AG08396 (cell line): ENCODE results near the gene CPEB1.
A peak's percentile ranks its signal among the peaks of the same experiment; 100 is the strongest.
"Not testable (repeated sequence)": the region's sequence is repeated elsewhere in the genome, so short reads cannot be mapped to it uniquely, and the experiment has no call there.

Source experiments
- DNase-seq: peaks from one replicate; pipeline ENCODE4 v3.0.0; 2012; ENCODE audit warnings: low spot score, mixed read lengths

CPEB1 gene

DNA sequence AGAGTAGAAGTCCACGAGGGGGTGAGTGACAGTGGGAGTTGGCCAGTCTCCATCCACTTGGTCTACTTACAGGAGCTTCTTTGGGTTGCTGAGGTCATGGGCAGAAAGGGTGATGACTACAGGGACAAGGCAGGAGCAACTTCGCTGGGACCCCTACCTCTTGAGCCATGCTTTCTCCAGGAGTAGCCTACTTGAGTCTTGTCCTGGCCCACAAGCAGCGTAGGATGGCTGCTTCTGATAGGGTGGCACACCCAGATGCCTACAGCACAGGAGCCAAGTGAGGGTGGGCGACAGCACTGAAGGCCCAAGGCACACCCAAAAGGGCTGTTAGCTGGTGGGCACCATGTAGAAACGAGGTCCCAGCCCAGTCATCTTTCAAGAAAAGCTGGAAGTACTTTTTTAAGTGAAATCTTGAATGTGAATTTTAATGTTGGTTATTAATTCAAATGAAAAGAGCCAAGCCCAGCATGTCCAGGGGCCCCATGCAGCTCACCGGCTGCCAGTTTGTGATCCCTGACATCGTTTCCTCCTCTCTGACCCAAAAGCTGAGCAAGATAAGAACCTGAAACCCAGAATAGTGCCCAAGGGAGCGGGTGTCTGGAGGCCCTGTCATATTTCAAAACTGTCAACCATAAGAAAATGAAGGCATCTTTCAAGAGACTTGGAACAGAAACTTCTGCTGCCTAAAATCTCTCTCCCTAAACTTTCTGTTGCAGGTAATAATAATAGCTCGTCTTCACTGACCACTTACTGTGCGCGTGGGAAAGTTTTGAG lies 2.2 kb upstream of the CPEB1 start:
- no peak for DNase-seq

DNA sequence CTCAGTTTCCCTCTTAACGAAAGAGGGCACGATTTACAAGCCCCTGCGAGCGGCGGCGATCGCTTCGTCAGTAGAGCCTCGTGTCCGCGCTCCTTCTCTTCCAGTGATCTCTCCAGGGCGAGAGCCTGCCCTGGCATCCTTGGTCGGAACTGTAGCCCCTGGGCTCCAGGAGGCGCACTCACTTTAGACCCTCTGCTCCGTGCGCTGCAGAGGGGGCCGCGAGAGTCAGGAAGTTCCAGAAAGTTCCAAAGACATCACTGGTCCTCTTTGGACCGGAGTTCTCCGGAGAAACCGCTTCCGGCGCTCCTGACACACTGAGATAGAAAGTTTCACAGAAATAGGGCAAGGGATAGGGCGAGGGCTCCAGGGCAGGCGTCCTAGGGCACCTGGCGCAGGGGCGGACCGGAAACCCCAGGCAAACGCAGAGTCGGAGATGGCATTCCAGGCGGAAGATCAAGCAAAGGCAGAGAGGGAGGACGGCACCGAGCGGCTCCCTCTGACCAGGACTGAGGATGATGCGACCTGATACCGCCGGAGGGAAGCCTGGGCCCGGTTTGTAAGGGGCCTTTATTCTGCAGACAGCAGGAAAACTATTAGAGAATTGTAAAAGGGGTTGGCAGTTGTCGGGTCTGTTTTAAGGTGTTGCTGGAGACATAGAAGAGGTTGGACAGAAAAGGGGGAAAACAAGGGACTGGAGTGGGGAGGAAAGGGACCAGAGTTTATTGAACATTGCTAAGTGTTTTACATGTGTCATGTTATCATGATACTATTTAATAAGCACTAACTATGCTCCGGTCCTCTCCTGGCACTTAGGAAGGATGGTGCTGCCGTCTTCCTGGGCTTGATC lies 1.3 kb upstream of the CPEB1 start:
- peak; percentile 23 for DNase-seq

DNA sequence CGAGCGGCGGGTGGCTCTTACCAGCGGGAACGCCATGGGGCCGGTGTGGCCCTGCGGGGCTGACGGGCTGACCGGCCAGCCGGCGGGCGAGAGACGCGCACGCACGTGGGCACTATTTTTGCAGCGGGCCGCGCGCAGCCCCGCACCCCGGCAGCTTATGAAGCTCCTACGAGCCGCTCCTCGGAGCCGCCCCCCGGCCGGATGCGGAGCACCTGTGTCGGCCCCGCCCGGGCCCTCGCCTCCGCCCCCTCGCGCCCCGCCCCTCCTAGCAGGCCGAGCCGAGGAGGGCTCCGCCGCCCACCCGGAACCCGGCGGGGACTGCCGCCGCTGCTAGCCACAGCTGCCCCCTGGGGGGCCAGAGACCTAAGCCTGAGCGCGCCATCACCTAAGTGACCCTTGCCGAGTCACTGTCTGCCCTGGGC lies 683 bp upstream of the CPEB1 start:
- no peak for DNase-seq

DNA sequence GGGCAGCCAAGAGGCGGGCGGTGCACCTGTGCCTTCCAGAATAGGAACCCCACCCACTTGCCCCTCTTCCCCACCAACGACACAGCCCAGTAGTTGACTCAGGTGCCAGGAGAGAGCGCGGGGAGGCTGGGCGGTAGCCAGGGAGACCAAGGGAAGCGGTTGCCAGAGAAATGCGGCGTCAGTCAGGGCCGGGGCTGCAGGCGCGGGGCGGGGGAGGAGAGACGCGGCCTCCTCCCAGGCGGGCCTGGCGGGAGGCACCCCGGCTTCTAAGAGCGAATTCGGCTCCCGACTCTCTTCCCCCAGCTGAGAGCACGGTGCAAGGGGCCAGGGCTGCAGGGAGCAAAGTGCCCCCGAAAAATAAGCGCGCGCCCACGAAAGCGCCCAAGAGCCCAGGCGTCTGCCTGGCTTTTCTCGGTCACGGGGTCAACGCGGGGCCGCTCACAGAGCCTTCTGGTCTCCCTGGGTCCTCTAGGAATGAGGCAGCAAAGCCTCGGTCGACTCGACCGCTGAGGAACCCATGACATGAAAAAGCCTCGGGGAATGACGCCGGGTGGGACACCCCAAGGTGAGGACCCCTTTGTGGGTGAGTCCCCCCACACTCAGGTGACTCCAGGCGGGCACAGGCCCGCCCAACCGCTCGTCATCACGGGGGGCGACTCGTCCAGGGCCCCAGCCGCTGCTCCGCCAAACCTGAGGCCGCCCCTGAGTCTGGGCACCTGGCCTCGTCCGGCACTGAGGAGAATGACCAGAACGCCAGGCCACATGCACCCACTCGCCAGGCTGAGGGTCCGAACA lies 716 bp downstream of the CPEB1 start:
- DNase-seq, result no peak

DNA sequence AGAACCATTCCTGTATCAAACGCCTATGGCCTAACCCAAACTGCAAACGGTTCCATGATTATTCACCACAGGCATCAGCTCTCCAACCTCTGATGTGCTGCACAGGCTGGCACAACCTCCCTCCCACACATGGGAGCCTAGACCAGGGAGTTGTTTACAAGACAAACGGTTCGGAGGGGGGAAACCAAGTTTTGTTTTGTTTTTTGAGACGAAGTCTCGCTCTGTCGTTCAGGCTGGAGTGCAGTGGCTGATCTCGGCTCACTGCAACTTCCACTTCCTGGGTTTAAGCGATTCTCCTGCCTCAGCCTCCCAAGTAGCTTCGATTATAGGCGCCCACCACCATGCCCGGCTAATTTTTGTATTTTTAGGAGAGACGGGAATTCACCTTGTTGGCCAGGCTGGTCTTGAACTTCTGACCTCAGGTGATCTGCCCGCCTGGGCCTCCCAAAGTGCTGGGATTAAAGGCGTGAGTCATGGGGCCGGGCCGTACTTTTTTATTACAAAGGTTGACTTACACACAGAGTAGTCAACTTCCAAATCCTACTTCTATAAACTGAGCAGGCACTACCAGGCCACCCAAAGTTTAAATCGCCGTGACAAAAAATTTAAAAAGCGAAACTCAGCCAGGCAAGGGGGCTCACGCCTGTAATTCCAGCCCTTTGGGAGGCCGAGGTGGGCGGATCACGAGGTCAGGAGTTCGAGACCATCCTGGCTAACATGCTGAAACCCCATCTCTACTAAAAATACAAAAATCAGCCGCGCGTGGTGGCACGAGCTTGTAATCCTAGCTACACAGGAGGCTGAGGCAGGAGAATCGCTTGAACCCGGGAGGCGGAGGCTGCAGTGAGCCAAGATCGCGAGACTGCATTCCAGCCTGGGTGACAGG lies 2.0 kb downstream of the CPEB1 start:
- DNase-seq, result not testable (repeated sequence)

DNA sequence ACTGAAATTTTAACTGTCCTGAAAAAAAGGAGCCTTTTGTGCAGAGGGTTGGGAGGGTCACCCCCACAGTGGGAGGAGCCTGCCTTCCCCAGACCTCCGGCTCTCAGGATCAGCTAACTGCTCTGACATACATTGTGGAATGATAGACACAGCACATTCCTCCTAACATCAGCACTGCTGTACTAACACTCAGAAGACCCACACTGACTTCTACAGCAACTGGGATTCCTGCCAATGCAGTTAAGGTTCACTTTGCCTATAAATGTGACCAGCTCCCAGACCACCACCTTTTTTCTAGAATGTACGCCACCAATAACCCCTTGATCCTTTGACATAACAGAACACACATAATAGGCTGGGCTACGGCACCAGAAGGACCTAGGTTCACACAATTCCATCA lies 3.2 kb downstream of the CPEB1 start:
- peak; percentile 24 for DNase-seq

DNA sequence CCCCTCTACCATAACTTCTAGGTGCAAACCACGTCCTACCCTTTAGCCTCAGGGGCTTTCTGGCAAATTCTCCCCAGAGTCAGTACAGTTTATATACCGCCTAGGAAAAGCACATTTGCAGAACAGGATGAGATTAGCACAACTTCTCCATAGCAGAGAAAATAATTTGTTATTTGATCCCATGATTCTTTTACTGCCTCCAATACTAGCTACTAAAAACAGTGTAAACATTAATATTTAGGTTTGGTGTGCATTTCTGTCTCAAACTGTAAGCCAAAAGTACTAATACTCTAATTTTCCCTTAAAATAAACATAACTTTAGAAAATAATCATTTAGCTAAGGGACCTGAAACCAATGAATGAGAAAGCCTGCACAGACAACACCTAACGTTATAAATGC lies 4.5 kb downstream of the CPEB1 start:
- DNase-seq, result no peak

DNA sequence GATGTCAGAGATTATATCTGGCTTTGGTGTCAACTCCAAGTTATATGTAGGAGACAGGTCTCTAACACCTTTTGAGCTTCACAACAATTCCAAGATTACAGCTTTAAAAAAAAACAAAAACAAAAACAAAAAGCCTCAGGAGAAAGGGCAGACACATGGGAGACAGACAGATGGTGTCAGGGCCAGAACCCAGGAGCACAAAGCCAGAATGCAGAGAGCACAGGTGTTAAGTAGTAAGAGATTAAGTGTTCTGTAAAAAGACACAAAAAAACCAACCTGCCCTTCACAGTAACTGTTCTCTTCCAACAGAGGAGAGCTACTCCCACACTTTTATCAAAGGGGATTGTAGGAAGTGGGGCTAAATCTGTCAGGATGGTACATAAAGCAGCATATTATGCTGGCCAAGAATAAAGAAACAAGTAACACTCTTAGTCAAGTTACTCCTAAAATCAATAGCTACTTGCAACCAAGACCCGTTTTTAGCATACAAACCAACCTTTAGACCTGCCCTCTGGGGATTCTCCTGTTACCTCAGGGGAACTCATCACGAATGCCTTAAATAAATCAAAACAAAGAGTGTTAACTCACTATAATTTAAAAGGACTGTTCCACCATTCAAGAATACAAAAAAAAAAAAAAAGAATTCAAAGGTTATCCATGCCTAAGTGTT lies 5.9 kb downstream of the CPEB1 start:
- no peak for DNase-seq

DNA sequence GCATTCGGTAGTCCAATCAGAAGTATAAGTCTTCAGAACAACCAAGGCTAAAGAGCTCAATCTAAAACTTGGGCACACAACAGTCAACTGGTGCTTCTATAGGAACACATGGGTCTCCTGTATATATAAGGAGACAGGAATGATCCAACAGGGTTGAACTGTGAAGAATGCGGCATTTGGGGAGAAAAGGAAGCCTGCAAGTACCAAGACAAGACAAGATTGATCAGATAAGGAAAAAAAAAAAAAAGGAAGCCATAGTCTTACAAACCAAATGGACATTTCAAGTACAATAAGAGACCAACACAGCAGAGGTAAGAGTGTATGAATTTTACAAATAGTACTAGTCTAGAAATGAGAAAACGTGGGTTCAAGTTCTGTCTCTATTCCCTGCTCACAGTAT lies 6.5 kb downstream of the CPEB1 start:
- no peak for DNase-seq

DNA sequence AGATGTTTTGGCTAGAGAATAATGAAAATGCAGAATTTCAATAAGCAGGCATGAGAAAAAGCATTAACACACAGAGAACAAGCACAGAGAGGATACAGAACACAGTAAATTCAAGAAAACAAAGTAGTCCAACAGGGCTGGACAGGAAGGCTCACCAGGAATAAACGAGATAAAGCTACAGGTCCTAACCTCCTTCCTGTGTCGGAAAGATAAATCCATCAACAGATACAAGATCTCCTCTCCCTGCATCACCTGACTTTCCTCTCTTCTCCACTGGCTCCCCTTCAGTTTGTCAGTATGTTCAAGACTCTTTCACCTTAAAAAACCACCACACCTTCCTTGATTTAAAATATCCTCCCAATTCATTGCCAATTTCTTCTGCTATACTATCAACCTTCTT lies 11.4 kb downstream of the CPEB1 start:
- no peak for DNase-seq

DNA sequence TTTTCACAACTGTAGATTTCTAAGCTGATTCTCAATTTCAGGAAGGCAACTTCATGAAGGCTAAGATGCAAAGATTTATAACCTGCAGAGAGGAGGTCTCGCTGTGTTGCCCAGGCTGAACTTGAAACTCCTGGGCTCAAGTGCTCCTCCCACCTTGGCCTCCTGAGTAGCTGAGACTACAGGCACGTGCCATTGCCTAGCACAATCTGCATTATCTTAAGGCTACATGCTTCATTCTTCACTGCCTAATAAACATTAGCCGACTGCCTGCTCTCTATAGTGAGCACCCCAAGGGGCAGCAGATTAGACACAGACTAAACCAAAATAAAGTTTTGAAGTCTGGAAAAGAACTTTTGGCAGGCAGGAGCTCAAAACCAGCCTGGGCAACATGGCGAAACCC lies 17.1 kb downstream of the CPEB1 start:
- no peak for DNase-seq

DNA sequence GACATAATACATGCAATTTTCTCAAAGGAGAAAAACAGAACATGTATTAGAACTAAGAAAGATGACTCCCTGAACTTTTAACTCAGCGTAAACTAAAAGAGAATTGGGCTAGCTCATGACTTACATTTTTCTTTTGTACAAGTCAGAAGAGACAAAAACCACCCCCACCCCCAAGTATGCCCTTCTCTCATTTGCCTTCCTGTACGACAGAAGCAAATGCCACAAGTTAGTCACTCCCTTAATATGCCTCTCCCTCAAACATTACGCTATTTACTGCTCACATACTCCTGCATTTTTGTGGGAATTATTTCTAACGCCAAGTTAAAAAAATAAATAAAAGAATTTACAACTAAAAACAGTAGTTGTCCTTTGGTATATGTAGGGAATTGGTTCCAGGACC lies 22.0 kb downstream of the CPEB1 start:
- DNase-seq, result peak; percentile 24

DNA sequence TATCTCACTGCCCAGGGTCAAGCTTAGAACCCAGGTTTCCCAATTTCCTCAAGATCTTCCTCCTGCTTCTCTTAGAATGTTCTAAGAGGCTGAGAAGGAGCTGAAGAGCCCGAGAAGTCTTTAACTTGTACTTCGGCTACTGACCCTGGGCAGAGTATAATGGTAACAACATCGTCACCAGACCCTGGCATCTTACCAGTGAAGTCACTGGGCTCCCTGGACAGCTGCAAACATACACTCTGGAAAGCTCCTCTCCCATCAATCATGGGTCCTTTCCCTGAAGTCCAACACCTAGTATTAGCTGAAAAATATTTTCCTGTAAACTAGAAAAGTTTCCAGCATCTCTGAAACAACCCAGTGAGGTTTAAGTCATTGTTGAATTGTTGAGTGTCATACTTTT lies 22.7 kb downstream of the CPEB1 start:
- no peak for DNase-seq

DNA sequence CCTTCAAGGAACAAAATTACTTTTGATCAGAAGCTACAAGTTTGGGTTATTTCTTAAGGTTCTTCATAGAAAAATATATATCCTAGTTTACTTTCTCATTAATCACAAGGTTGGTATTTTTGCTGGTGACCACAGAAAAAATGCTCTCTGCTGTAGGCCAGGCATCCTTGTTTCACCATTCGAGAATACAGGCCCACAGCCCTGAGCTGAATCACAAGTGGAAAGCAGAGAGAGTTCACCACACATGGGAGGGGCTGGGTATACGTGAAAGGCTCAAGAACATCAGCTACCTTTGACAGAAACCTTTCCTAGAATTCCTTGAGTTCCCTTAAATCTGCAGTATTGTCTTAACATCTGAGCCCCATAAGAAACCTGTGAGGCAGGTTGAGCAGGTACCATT lies 23.2 kb downstream of the CPEB1 start:
- DNase-seq, result peak; percentile 63

DNA sequence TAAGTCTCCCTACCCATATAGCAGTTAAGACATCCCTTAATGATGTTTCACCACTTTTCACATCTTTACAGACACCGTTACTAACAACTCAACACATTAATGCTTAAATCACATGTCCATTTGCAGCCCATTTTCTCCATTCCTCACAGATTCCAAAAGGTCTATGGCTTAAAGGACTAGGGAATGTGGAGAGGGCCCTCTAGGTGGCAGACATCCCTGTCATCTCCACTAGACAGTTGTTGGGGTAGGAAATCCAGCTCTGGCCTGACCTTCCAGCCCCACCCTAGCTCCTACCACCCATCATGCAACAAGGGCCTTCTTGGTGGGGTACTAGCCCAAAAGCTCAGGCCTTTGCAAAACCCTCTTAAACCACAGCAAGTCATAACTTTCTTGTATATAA lies 25.2 kb downstream of the CPEB1 start:
- peak; percentile 9 for DNase-seq

DNA sequence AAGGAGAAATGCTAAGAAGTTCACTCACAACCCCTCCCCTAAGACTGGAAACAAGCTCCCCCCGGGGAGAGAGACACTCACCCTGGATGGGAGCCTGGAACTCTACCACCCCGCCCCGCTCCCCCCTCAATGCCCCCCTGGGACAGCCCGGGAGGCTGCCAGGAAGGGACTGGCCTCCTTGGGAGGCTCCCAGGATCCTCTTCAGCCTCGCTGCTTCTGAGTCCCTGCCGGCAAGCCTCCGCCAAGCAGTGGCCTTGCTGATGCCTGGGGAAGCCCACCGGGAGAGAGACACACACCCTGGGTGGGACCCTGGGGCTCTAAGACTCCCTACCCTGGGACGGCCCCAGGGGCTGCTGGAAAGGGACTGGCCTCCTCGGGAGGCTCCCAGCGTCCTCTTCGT lies 33.4 kb downstream of the CPEB1 start:
- no peak for DNase-seq

DNA sequence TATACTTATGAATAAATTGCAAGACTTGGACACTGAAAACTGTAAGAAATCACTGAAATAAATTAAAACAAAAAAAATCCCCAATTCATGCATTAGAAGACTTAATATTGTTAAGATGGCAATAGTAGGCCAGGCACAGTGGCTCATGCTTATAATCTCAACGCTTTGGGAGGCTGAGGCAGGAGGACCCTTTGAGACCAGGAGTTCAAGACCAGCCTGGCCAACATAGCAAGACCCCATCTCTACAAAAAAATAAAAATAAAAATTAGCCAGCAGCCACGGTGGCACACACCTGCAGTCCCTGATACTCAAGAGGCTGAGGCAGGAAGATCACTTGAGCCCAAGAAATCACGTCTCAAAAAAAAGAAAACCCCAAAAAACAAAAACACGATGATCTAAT lies 35.8 kb downstream of the CPEB1 start:
- no peak for DNase-seq

DNA sequence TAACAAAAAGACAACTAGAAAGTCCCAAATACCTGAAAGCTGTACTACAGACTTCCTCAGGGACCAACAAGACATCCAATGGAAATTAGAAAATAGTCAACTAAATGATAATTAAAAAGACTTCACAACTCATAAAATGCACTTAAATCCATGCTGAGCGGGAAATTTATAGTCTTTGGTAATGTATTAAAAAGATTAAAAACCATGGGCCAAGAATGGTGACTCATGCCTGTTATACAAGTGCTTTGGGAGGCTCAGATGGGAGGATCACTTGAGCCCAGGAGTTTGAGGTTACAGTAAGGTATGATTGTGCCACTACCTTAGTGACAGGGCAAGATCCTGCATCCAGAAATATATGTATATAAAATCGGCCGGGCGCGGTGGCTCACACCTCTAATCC lies 45.0 kb downstream of the CPEB1 start:
- no peak for DNase-seq

DNA sequence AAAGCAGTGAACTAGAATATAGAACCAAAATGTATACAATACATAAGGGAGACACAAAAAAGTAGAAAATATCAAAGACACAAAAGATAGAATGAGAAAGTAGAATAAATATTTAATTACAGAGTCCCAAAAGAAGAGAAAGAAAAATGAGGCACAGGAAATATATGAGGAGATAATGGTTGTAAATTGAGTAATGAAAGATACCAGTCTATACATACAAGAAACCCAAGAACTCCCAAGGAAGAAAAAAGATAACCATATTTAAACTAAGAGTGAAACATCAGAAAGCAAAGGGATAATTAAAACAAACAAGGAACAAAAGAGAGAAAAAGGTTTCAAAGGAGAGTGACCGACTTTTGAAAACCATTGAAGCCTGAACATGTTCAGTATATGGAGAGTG lies 47.3 kb downstream of the CPEB1 start:
- no peak for DNase-seq

DNA sequence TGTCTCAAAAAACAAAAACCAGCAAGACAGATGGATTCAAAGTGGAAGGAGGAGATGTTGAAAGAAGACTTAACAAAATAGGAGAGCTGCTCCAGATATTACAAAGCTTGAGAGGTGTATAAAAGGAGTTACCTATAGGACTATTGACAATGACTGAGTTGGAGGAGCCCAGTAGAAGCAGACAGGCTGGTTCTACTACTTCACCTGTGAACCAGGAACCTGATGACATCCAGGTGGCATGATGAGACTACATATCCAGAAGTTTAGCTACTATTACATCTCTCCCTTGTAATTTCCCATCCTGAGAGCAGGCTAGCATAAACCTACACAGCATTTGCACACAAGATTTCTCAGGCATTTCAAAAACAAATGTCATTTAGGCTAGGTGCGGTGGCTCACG lies 49.3 kb downstream of the CPEB1 start:
- DNase-seq, result no peak

DNA sequence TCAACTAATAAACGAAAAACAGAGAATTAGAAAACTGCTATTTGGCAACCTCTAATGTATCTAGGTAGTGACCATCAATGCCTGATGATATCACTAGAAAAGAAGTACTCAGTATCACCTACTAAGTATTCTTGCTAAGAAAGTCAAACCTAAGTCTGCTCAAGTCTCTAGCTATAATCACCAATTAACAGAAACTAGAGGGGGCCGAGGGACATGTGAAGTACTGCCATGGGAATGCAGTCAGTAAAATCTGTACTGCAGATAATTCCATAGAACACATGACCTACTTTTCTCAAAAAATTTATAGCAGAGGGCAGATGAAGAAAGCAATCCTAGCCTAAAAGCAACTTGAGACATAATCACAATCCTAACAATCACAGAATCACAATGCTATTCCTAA lies 51.4 kb downstream of the CPEB1 start:
- DNase-seq, result no peak
